Sigmoid colon (tissue), 3 donors: ENCODE data around the gene NEK6.

Experiments
- POLR2A ChIP-seq, 2 donors: fragments of 450-650 bp; IDR thresholded peaks; one replicate each; pipeline ENCODE4 v1.6.1; 2016; ENCODE audit warnings: antibody characterized with exemption in 2 of 2, mild to moderate bottlenecking in 2 of 2, moderate library complexity in 2 of 2
- TF ChIP-seq, protein P1 (sequence below), 4 experiments: fragments of 450-650 bp in 3 of 4; fragments of 200-600 bp in 1 of 4; IDR thresholded peaks; one replicate each; pipeline ENCODE4 v1.5.1; 2016 to 2019; ENCODE audit warnings: antibody characterized with exemption in 4 of 4, mild to moderate bottlenecking in 3 of 4, moderate library complexity in 2 of 4

DNA sequence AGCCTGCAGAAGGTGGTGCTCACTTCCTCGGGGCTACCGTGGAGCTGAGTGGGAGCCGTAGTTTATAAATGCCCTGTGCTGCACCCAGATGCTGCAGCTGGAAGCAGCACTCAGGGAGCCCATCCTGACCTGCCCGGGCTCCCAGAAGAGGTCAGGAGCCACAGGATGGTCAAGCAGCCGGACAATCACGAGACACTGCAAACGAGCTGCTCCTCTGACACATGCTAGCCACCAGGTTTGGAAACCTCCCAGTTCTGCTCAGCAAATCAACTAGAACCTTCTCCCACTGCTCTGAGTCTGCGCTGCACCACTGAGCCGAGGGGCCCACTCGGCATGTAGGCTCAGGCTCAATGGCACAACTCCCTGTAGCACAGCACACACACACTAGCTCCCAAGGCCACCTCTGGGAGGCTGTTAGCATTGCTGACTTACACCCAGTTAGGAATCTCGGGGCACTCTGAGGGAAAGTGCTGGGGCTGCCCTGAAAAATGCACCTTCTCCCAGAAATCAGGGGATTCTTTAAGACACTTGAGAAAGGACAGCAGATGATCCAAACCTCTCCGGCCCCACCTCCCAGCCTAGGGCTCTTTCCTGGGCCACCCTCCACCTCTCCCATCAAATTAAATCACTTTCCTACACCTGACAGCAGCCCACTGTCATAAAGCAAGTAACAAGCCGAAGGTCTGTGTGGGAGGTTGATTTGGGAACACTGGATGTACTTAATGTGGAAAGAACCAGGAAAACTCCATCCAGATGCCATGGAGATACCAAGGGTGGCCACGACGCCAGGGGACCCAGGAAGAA is 98.4 kb downstream of the NEK6 start:
- TF ChIP-seq, protein P1, sequence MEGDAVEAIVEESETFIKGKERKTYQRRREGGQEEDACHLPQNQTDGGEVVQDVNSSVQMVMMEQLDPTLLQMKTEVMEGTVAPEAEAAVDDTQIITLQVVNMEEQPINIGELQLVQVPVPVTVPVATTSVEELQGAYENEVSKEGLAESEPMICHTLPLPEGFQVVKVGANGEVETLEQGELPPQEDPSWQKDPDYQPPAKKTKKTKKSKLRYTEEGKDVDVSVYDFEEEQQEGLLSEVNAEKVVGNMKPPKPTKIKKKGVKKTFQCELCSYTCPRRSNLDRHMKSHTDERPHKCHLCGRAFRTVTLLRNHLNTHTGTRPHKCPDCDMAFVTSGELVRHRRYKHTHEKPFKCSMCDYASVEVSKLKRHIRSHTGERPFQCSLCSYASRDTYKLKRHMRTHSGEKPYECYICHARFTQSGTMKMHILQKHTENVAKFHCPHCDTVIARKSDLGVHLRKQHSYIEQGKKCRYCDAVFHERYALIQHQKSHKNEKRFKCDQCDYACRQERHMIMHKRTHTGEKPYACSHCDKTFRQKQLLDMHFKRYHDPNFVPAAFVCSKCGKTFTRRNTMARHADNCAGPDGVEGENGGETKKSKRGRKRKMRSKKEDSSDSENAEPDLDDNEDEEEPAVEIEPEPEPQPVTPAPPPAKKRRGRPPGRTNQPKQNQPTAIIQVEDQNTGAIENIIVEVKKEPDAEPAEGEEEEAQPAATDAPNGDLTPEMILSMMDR (IDR thresholded peaks at IDR 0.05) = no peak
- TF ChIP-seq POLR2A (IDR thresholded peaks at IDR 0.05) = no peak
